Bronchial epithelial cell (primary cell): ENCODE results near the gene APLP2. TPM values are rescaled to one million over a fixed set of nuclear protein-coding genes. Genes with fewer than 3 reads are reported as not detected.

Experiments used
- DNase-seq: peaks from one replicate; pipeline ENCODE4 v3.0.0-alpha.2; 2010; ENCODE audit warnings: low read depth
- FAIRE-seq: peaks from 2 replicates; lab custom pipeline; 2011; peaks lifted over from hg19 to GRCh38; lab: Jason Lieb, UNC
- H3K27me3 ChIP-seq: 2 replicates; pipeline ENCODE4 v1.5.1; 2011; ENCODE audit warnings: low read length; ENCODE audit not compliant: control insufficient read depth, insufficient read depth
- H3K36me3 ChIP-seq: 2 replicates; pipeline ENCODE4 v1.5.1; 2011; ENCODE audit warnings: low read length; ENCODE audit not compliant: control insufficient read depth, insufficient read depth
- H3K4me3 ChIP-seq: 2 replicates; pipeline ENCODE4 v1.5.1; 2011; ENCODE audit warnings: mild to moderate bottlenecking, low read depth, low read length, control low read depth
- total RNA-seq: library from RNA; depleted of rRNA; stranded (reverse); fragments of >200 nt; gene quantifications from 2 replicates; pipeline ENCODE4 v1.2.1, GENCODE V29; 2014
- TF ChIP-seq, protein P1 (sequence below): IDR thresholded peaks from 2 replicates; pipeline ENCODE4 v1.5.1; 2011; ENCODE audit warnings: mild to moderate bottlenecking, moderate library complexity, low read length, control low read depth, inconsistent platforms; ENCODE audit not compliant: insufficient read depth, severe bottlenecking

The APLP2 gene
- total RNA-seq, 1 donor from 2014 or later, result 504 TPM

DNA sequence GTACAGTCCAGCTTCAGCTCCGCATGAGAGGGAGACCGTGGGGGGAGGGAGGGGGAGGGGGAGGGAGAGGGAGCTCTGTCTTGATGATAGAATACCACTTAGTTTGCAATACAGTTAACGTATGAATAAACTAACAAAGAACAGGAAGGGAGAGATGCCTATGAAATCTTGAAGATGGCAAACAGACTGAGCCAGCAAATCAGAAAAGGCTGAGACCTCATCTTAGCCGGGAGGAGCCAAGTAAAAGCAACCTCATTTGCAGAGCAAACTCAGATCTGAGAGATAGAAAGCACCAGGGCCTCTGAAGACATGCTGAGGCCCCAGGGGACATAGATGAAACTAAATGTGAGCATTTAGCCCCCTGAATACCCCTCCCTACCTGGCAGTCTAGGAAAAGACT is 23.0 kb downstream of the APLP2 start:
- Histone ChIP-seq H3K36me3 (no peaks in the 10 kb centered on the region), H3K4me3 (no peak overlapping the region)
- TF ChIP-seq, protein P1, sequence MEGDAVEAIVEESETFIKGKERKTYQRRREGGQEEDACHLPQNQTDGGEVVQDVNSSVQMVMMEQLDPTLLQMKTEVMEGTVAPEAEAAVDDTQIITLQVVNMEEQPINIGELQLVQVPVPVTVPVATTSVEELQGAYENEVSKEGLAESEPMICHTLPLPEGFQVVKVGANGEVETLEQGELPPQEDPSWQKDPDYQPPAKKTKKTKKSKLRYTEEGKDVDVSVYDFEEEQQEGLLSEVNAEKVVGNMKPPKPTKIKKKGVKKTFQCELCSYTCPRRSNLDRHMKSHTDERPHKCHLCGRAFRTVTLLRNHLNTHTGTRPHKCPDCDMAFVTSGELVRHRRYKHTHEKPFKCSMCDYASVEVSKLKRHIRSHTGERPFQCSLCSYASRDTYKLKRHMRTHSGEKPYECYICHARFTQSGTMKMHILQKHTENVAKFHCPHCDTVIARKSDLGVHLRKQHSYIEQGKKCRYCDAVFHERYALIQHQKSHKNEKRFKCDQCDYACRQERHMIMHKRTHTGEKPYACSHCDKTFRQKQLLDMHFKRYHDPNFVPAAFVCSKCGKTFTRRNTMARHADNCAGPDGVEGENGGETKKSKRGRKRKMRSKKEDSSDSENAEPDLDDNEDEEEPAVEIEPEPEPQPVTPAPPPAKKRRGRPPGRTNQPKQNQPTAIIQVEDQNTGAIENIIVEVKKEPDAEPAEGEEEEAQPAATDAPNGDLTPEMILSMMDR, result no peak

DNA sequence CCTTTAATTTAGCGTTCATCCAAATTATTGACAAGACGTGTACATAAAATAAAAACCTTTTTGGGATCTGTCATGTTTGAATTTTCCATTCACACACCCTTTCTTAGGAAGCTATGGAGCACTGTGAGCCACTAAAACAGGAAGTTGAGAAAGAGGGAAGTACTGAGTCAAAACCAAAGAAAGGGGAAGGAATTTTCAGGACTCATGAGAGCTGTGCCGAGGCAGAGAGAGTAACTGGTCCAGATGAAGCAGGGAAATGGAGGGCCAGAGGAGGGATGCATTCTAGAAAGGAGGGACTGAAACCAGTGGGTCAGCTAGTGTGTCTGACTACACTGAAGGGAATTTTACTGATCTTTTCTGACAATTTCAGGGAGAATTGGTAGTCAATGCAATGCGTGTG is 24.9 kb downstream of the APLP2 start:
- Histone ChIP-seq H3K36me3 (no peaks in the 10 kb centered on the region), H3K4me3 (no peak overlapping the region), H3K27me3 (no peaks in the 10 kb centered on the region)
- DNase-seq (peak; percentile 52), FAIRE-seq (no peak)
- TF ChIP-seq, protein P1, result no peak

More for the DNA sequence above, 23.0 kb downstream of the APLP2 start:
- FAIRE-seq (no peak), DNase-seq (no peak)
- H3K27me3 ChIP-seq, result no peaks in the 10 kb centered on the region

DNA sequence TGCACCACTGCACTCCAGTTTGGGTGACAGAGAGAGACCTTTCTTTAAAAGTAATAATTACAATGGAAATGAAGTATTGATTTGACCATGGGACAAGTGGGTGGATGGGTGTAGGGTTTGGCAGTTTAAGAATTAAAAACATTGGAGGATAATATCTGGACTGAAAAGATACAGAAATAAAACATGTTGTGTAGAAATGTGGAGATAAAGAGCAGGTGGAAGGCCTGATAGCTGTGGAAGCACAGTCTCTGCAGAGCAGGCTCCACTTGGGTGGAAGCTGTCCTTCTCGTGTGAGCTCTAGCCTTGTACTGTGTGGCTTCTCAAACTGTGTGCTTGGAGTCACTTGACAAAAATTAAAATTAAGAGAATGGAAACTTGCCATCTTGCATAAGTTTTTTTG is 25.6 kb downstream of the APLP2 start:
- H3K36me3 ChIP-seq, result peaks cover 1% of the 10 kb centered on the region
- DNase-seq (no peak), FAIRE-seq (no peak)
- TF ChIP-seq, protein P1, result no peak
- no peak overlapping the region for H3K4me3 ChIP-seq
- H3K27me3 ChIP-seq, result no peaks in the 10 kb centered on the region

DNA sequence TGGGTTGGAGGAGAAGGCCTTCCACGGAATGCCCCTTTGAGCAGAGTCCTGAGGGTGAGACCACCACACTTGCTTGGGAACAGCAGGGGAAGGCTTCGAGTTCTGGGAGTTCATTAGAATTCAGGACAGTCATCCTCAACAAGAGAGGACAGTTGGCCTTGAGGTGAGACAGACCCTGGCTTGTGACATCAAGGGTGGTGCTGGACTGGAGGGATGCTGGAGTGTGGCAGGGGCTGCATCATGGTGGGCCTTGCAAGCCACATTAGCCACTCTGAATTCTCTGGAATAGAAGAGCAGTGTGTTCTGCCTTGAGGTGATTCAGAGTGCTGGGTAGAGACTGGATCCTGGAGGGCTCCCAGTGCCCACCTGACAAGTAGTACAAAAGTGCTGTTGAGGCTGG is 26.3 kb downstream of the APLP2 start:
- H3K4me3 ChIP-seq, result no peak overlapping the region
- no peak for FAIRE-seq
- TF ChIP-seq, protein P1, result no peak

DNA sequence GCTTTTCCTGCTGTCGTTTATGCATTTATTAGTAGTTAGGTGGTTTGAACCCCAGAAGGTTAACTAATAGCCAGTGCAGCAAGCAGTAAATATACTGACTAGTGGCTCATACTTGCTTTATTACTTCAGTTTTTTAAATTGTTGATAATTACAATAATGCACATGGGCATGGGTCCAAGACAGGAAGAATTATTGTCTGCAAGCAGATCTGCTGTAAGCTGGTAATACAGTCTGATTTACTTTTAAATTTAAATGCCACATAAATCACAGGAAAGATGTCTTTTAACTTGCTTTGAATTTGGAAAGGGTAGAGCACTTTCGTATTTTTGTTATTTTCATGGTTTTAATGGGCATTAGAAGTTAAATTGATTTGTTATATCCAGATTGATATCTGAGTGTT is 27.1 kb downstream of the APLP2 start:
- FAIRE-seq, result no peak
- Histone ChIP-seq H3K4me3 (no peak overlapping the region), H3K27me3 (no peaks in the 10 kb centered on the region), H3K36me3 (peaks cover 1% of the 10 kb centered on the region)
- no peak for DNase-seq
- TF ChIP-seq, protein P1, result no peak

More for the DNA sequence above, 26.3 kb downstream of the APLP2 start:
- no peak for DNase-seq
- Histone ChIP-seq H3K36me3 (peaks cover 1% of the 10 kb centered on the region), H3K27me3 (no peaks in the 10 kb centered on the region)

DNA sequence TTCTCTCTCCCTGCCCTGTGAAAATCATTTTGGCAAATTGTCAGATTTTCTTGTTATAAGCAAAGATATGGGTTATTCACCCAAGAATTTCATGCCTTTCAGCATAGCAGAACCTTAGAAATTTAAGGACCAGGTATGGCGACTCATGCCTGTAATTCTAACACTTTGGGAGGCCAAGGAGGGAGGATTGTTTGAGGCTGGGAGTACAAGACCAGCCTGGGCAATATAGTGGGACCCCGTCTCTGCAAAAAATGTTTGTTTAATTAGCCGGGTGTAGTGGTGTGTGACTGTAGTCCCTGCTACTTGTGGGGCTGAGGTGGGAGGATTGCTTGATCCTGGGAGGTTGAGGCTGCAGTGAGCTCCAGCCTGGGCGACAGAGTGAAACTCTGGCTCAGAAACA is 27.6 kb downstream of the APLP2 start:
- no peaks in the 10 kb centered on the region for H3K27me3 ChIP-seq
- DNase-seq, result no peak
- FAIRE-seq, result no peak
- TF ChIP-seq, protein P1, result no peak
- peaks cover 1% of the 10 kb centered on the region for H3K36me3 ChIP-seq
- no peak overlapping the region for H3K4me3 ChIP-seq
